ENCODE measurements around the gene GSTA2. TPM values are rescaled to one million over a fixed set of nuclear protein-coding genes. Genes with fewer than 3 reads are reported as not detected.

GSTA2 gene
- total RNA-seq, 1 donor from 2014 or later: not detected

Other genes starting within 250 kb of the GSTA2 start
- gene TRAM2, start 186.4 kb downstream of the GSTA2 start, total RNA-seq (ENCODE audit: low replicate concordance): 12.3 and 15.5 TPM in 2 replicates
- gene TMEM14A, start 92.4 kb downstream of the GSTA2 start, total RNA-seq (ENCODE audit: low replicate concordance): 23.4 and 33.7 TPM in 2 replicates
- not detected in 2 replicates for gene GSTA1, start 40.3 kb upstream of the GSTA2 start, total RNA-seq (ENCODE audit: low replicate concordance)
- gene GSTA5, start 77.3 kb upstream of the GSTA2 start, total RNA-seq (ENCODE audit: low replicate concordance): not detected in 2 replicates
- gene GSTA3, start 146.2 kb upstream of the GSTA2 start, total RNA-seq (ENCODE audit: low replicate concordance): not detected in 2 replicates
- gene GSTA4, start 231.8 kb upstream of the GSTA2 start, total RNA-seq (ENCODE audit: low replicate concordance): 62.2 and 113 TPM in 2 replicates

Measured in neural progenitor cell (in vitro differentiated cells).